DOHH2 (cell line): ENCODE results near the gene ENDOV.

Experiments
- H3F3A ChIP-seq: fragments of 200-600 bp; sonication (generic), shearing (Covaris generic); 2 replicates; pipeline ENCODE4 v1.6.0; 2016; ENCODE audit warnings: antibody characterized with exemption, mild to moderate bottlenecking; ENCODE audit not compliant: control insufficient read depth, insufficient read depth
- H3K27ac ChIP-seq: fragments of 200-600 bp; sonication (generic); 2 replicates; pipeline ENCODE4 v1.5.1; 2014; ENCODE audit warnings: low read depth, mild to moderate bottlenecking, low read length, moderate library complexity
- H3K27me3 ChIP-seq: fragments of 200-600 bp; sonication (generic); 2 replicates; pipeline ENCODE4 v1.6.1; 2014; ENCODE audit warnings: mild to moderate bottlenecking, low read length, mixed read lengths; ENCODE audit not compliant: control insufficient read depth
- H3K36me3 ChIP-seq: fragments of 200-600 bp; sonication (generic); 2 replicates; pipeline ENCODE4 v1.6.1; 2014; ENCODE audit warnings: mild to moderate bottlenecking, low read length, moderate library complexity, mixed read lengths; ENCODE audit not compliant: control insufficient read depth
- H3K4me1 ChIP-seq: fragments of 200-600 bp; sonication (generic); 2 replicates; pipeline ENCODE4 v1.6.1; 2014; ENCODE audit warnings: mild to moderate bottlenecking, low read length, mixed read lengths; ENCODE audit not compliant: control insufficient read depth
- H3K4me2 ChIP-seq: fragments of 200-600 bp; sonication (generic); 2 replicates; pipeline ENCODE4 v1.6.0; 2014; ENCODE audit warnings: mild to moderate bottlenecking, low read length, moderate library complexity
- H3K4me3 ChIP-seq: fragments of 200-600 bp; sonication (generic); 2 replicates; pipeline ENCODE4 v1.5.1; 2014; ENCODE audit warnings: mild to moderate bottlenecking, low read length, mixed read lengths
- H3K79me2 ChIP-seq: fragments of 200-600 bp; sonication (generic); 2 replicates; pipeline ENCODE4 v1.6.1; 2014; ENCODE audit warnings: mild to moderate bottlenecking, low read length, mixed read lengths; ENCODE audit not compliant: control insufficient read depth
- H3K9me2 ChIP-seq: fragments of 200-600 bp; sonication (generic); replicated peaks from 2 replicates; pipeline ENCODE4 v1.6.1; 2014; ENCODE audit warnings: mild to moderate bottlenecking, low read length, mixed read lengths; ENCODE audit not compliant: control insufficient read depth
- H3K9me3 ChIP-seq: fragments of 200-600 bp; sonication (generic); 2 replicates; pipeline ENCODE4 v1.6.1; 2014; ENCODE audit warnings: antibody characterized with exemption, low read length, mixed read lengths; ENCODE audit not compliant: control insufficient read depth, insufficient read depth
- H4K20me1 ChIP-seq: fragments of 200-600 bp; sonication (generic); 2 replicates; pipeline ENCODE4 v1.6.0; 2014; ENCODE audit warnings: low read depth, mild to moderate bottlenecking, antibody characterized with exemption, low read length, moderate library complexity; ENCODE audit not compliant: control insufficient read depth, insufficient read depth
- CTCF ChIP-seq: fragments of 200-600 bp; sonication (generic); IDR thresholded peaks from one replicate; pipeline ENCODE4 v1.5.1; 2014; ENCODE audit warnings: antibody characterized with exemption, mild to moderate bottlenecking, low read depth, low read length; ENCODE audit not compliant: poor library complexity, severe bottlenecking
- EZH2phosphoT487 ChIP-seq: fragments of 200-600 bp; sonication (generic); IDR thresholded peaks from 2 replicates; pipeline ENCODE4 v1.6.1; 2017; ENCODE audit warnings: borderline replicate concordance, mild to moderate bottlenecking, antibody characterized with exemption, low read length, moderate library complexity, mixed read lengths

The ENDOV gene

GRCh38 chr17:80385046-80385445 is 29.9 kb upstream of the ENDOV start:
- H3K9me2 ChIP-seq: no peaks in the 10 kb centered on the region
- no peaks in the 10 kb centered on the region for H3K9me3 ChIP-seq

GRCh38 chr17:80386341-80386740 is 28.6 kb upstream of the ENDOV start:
- H3K4me1 ChIP-seq: no peaks in the 10 kb centered on the region
- H3K79me2 ChIP-seq: no peaks in the 10 kb centered on the region
- TF ChIP-seq CTCF (no peak), EZH2phosphoT487 (no peak)
- H3K9me3 ChIP-seq: no peaks in the 10 kb centered on the region
- no peaks in the 10 kb centered on the region for H3F3A ChIP-seq
- H3K27ac ChIP-seq: no peak overlapping the region
- no peaks in the 10 kb centered on the region for H3K27me3 ChIP-seq
- H4K20me1 ChIP-seq: no peaks in the 10 kb centered on the region
- H3K4me2 ChIP-seq: no peak overlapping the region
- H3K36me3 ChIP-seq: no peaks in the 10 kb centered on the region
- no peaks in the 10 kb centered on the region for H3K9me2 ChIP-seq
- H3K4me3 ChIP-seq: no peak overlapping the region

More at GRCh38 chr17:80385046-80385445, 29.9 kb upstream of the ENDOV start:
- no peaks in the 10 kb centered on the region for H4K20me1 ChIP-seq
- H3F3A ChIP-seq: no peaks in the 10 kb centered on the region
- H3K27me3 ChIP-seq: no peaks in the 10 kb centered on the region
- H3K4me1 ChIP-seq: no peaks in the 10 kb centered on the region
- no peak overlapping the region for H3K4me2 ChIP-seq
- no peak overlapping the region for H3K27ac ChIP-seq
- TF ChIP-seq EZH2phosphoT487 (no peak), CTCF (no peak)
- no peak overlapping the region for H3K4me3 ChIP-seq
- no peaks in the 10 kb centered on the region for H3K79me2 ChIP-seq
- H3K36me3 ChIP-seq: no peaks in the 10 kb centered on the region

- Histone ChIP-seq H3K27ac (no peak overlapping the region), H3K4me2 (no peak overlapping the region), H3K79me2 (no peaks in the 10 kb centered on the region), H3K9me2 (no peaks in the 10 kb centered on the region), H3K4me1 (no peaks in the 10 kb centered on the region), H3K9me3 (no peaks in the 10 kb centered on the region), H3K27me3 (no peaks in the 10 kb centered on the region), H4K20me1 (no peaks in the 10 kb centered on the region), H3K4me3 (no peak overlapping the region), H3F3A (no peaks in the 10 kb centered on the region), H3K36me3 (no peaks in the 10 kb centered on the region)
- TF ChIP-seq EZH2phosphoT487 (no peak), CTCF (no peak)
Measured at GRCh38 chr17:80387071-80387470, 27.9 kb upstream of the ENDOV start.

- H3F3A ChIP-seq: no peaks in the 10 kb centered on the region
- H4K20me1 ChIP-seq: no peaks in the 10 kb centered on the region
- no peaks in the 10 kb centered on the region for H3K79me2 ChIP-seq
- H3K36me3 ChIP-seq: no peaks in the 10 kb centered on the region
- H3K9me2 ChIP-seq: no peaks in the 10 kb centered on the region
- no peak overlapping the region for H3K4me2 ChIP-seq
- H3K9me3 ChIP-seq: no peaks in the 10 kb centered on the region
- no peak overlapping the region for H3K27ac ChIP-seq
- H3K4me3 ChIP-seq: no peak overlapping the region
- no peaks in the 10 kb centered on the region for H3K4me1 ChIP-seq
- TF ChIP-seq EZH2phosphoT487 (no peak), CTCF (no peak)
- H3K27me3 ChIP-seq: no peaks in the 10 kb centered on the region
Measured at GRCh38 chr17:80388175-80388574, 26.8 kb upstream of the ENDOV start.
